ENCODE data around the gene KPTN.
A peak's percentile ranks its signal among the peaks of the same experiment; 100 is the strongest.

GRCh38 chr19:47483800-47484690 is at the start of gene KPTN:
- peak; percentile 82 to 98 (median 93) for TF ChIP-seq CTCF (IDR thresholded peaks at IDR 0.05)
- TF ChIP-seq POLR2A (IDR thresholded peaks at IDR 0.05): peak in 2 of 3 donors; percentile 72 to 78

All from body of pancreas (tissue), 4 donors.